GM19395 (cell line): ENCODE results near the gene FRMPD3.
"Not testable (repeated sequence)": the region's sequence is repeated elsewhere in the genome, so short reads cannot be mapped to it uniquely, and the experiment has no call there.

ENCODE experiments used
- ATAC-seq: cut with Tn5 transposase; IDR thresholded peaks from one replicate; pipeline ENCODE4 v1.9.1; 2021; ENCODE audit warnings: mild to moderate bottlenecking, moderate library complexity; ENCODE audit not compliant: unreplicated experiment

Gene FRMPD3

DNA sequence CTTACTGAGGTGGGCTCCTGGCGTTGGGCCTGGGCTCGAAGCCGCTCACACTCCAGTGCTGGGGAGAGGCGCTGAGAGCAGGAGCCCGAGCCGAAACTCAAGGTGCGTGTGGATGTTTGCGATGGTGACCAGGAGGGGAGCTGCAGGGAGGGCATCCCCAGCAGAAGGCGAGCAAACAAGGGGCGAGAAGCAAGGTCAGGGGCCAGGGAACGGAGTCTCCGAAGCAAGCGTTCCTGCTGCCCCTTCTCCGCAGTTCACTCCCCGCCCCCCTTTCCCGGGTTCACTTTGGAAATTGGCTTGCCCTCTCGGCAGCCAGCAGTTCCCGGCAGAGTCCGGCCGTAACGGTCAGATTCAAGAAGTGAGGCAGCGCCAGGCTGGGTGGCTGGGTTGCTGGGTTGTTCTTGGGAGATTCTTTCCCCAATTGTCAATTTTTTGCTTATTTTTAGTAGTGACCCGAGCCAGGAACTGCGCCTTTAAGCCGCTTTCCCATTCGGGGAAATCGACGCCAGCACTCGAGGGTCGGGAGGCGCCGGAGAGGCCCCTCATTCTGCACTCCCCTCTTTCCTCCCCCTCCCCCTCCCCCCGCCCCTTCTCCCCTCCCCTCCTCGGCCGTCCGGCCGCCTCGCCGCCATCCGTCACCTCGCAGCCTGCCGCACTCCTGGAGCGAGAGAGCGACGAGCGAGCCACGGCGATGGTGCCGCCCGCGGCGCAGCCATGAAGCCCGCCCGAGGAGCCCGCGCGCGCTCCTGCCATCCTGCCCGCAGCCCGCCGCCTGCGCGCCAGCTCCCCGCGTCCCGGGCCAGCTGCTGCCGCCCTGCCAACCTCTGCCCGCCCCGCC, at the start of gene FRMPD3:
FRMPD3 (plus strand) TSS at position 655 of the 838 bp plus-strand sequence. CDS start 76,937 bp downstream, outside the sequence.
- no peak for ATAC-seq

DNA sequence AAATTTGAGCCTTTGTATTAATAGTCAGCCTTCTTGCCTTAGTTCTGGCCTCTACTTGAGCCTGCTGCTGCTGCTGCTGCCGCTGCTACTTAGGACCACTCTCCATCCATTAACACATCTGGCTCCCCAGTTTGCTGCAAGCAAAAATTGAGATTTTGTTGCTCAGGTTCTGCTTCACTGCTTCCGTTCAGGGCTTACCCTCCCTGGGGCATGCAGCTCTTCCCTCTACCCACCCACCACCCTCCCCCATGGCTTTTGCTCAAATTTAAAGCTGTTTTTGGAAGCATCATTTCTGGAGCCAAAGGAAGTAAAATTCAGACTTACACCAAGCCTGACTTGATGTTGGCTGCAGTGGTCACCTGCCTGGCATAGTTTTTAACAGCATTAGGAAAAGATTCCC, 28.9 kb upstream of the FRMPD3 start:
- ATAC-seq, result no peak

DNA sequence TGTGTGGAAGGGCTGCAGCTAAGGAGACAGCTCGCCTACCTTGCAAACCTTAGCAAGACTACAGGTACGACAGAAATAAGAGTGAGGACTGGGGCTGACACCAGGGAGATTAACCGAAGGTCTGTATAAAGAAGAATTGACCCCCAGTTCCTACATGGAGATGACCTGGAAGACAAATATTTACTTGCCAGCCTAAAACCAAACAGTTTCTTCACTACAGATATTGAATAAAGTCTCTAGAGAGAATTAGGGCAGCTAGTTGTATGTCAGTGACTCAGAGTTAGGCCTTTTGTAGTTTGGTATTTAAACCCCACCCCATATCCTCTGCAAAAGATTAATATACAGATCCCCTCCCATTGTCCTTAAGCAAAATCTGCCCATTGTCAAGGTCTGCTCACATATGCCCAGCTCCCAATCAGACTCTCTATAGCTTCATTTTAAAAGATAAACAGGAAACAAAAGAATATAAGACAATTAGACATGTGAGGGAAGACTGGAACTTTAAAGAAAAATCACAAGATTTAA, 28.1 kb upstream of the FRMPD3 start:
- ATAC-seq, result no peak

DNA sequence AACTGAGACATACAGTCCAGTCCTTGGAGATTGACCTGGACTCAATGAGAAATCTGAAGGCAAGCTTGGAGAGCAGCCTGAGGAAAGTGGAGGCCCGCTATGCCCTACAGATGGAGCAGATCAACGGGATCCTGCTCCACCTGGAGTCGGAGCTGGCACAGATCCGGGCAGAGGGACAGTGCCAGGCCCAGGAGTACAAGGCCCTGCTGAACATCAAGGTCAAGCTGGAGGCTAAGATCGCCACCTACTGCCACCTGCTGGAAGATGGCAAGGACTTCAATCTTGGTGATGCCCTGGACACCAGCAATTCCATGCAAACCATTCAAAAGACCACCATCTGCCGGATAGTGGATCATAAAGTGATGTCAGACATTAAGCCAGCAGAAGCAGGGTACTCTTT, 20.4 kb upstream of the FRMPD3 start:
- ATAC-seq, result no peak

DNA sequence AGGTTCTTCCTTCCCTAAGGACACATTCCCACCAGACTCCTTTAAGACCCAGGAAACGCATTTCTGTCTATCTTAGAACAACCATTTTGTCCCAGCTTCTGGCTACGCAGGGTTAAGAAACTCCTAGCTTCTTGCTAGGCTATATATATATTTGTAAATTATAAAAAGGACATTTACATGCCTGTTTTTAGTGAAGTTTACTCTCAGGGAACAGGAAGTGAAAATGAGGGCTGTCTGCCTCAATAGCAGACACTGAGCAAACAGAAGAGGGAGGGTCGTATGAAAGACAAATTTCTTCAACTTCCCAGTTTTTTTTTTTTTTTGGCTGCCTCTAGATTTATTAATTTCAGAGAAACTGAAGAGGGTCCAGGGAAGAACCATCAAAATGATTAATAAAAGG, 9.3 kb upstream of the FRMPD3 start:
- no peak for ATAC-seq

DNA sequence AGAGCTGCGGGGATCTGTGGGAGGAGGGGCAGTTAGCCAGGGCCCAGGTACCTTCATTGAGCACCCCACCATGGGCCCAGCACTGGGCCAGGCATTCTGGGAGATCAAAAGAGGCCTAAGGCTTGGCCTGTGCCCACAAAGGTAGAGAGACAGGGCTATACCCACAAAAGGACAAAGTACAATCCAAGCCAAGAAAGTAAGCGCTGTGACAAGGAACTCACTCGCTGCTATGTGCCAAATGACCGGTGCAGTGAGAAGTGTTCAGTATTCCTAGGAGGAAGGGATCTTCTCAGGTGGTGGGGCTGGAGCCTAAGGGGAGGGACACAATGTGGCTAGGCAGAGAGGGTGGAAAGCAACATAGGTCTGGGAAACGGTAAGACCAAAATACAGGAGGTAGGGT, 8.8 kb upstream of the FRMPD3 start:
- no peak for ATAC-seq

DNA sequence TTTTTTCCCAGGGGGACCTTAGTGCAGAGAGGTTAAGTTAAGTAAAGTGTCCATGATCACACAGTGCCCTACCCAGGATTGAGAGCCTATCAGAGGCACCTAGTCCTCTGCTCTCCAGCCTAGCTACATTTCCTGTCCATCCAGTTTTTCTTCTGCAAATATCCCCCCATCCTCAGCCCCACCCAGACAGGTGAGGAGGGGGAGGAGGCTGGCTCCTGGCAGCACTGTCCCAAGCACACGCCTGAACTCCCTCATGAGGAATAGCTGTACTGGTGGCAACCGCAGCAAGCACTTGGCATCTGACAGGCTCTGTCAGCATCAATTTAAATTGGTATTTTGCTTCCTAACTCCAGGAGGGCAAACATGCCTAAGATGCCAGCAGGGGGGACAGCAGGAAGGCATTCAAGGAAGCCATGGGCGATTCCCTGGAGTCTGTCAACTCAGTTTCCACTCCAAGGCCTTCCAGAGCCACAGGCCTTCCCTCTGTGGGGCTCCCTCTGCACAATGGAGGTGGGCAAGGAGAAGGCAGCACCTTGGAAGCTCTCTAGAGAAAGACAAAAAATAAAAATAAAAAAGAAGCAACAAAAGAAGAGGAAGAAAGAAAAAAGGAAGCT, 6.4 kb upstream of the FRMPD3 start:
- ATAC-seq, result no peak

DNA sequence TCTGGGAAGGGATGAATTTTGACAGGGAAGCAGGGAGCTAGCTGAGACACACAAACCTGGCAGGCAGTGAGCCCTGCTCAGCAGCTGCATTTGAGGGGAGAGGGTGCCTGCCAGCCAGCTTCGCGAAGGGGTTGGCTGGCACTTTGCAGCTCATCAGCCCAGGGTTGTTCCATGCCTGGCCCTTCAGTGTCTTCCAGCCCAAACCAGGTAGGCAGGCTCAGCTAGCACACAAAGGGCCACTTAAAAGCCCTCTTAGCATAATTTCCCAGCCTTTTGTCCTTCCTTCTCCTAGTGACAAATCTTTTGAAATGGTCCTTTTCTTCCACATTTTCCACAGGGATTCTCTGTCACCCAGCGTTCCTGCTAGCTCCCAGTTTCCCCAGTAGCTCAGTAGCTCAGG, 4.3 kb upstream of the FRMPD3 start:
- no peak for ATAC-seq

DNA sequence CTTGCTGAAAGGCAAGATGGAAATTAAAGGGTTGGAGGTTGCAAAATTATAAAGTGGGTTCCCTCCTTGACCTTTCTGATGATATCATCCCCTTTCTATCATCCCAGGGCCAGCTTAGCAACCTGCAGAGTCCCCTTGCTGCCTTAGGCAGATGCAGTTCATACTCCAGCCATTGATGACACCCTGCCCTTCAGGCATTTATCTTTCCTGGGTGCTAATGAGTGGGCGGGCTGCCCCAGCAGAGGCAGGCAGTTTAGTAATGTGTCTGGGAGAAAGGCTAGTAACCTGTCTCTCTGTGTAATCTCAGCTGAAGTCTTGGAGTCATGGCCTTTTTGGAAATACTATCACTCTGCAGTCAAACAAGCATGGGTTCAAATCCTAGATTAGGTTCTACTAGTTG, 3.8 kb upstream of the FRMPD3 start:
- no peak for ATAC-seq

DNA sequence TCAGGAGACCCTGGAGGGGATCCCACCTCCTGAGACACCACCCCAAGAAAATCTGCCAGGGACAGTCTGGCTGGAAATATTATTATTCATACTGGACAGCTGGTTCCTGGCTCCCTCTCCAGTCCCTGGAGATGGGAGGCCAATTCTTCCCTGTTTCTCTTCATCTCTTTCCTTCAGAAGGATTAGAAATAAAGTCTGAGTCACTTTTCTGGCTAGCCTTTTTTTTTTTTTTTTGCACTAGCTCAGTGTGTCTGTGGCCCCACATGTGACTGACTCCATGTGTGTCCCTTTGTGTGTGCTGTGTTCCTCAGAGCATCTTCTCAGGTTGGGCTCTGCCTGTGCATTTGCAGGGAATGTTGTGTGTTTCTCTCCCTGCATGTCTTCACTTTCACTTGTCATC, 1.8 kb upstream of the FRMPD3 start:
- ATAC-seq, result no peak

DNA sequence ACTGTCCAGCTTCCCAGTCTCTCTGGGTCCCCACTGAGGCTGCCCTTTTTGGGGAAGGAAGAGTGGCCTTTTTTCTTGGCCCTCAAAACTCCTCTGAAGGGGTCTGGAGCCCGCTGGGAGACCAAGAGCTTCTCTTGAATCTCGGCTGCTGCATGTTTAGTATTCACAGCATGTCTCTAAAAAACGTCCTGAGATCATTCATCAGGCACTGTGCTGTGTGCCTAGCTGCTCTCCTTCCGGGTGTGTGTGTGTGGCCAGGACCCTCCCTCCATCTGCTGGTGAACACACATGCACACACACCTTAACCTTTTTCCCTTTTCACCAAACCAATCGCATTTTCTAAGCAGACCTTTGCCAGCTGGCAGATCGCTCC, 841 bp upstream of the FRMPD3 start:
- ATAC-seq, result no peak

DNA sequence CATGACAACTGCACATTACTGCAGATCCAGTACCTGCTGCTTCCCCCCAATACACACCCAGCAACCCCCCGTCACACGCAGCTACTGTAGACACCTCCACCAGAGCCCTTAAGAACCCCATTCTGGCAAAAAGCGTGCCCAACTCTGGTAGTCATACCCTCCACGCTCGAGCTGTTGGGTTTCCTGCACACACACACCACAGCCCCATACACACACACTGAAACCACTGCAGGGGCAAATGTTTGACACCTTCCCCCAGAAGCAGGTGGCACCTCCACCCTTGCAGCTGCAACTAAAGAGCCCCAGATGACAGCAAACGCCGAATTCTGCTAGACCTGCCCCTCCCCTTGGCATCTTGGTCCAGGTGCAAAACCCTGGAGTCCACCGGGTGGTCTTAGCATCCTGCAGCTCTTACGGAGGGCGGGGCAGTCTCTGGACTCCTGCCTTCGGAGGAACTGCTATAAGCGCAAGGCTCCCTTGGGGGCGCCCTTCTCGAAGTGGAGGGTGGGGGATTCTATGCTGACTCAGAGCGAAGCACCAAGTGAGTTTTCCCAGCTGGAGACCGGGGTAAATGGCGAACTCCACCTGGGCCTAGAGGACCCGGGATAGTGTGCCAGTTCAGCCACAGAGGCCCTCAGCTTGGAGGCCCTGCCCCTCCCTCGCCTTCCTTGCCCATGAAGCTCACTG, 1.5 kb downstream of the FRMPD3 start:
- ATAC-seq, result no peak

DNA sequence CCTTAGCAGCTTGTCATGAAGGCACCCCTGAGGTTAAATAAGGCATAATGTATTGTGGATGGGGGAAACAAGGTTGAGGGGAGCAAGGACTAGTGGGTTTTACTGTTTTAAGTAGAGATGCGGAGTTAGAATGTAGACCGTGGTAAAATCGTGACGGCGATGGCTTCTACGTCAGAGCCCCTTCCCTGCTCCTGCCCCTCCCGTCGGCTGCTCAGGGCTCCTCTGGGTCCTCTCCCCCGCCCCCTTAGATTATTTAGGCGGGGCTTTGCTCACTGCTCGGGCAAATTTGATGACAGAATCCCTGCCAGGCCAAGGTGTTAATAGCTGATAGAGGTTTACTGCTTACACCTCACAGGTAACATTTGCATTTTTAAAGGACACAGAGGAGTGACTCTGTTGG, 2.3 kb downstream of the FRMPD3 start:
- no peak for ATAC-seq

DNA sequence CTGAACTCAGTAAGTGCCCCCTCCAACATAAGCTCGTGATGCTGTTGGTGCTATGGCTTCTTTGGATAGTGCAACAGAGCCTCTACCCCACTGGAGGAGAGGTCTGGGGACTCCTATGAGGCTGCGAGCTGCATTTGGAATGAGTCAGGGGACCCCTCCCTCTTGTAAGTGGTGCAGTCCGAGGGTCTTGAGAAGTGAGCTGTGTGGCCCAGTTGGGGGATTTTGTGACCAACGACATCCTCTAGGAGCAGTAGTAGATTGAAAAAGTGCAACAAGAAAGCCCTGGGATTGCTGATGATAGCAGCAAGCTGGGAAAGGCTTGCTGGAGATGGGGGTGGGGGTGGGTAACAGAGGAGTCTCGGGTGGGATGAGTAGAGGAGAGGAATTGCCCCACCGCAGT, 3.1 kb downstream of the FRMPD3 start:
- ATAC-seq, result no peak

DNA sequence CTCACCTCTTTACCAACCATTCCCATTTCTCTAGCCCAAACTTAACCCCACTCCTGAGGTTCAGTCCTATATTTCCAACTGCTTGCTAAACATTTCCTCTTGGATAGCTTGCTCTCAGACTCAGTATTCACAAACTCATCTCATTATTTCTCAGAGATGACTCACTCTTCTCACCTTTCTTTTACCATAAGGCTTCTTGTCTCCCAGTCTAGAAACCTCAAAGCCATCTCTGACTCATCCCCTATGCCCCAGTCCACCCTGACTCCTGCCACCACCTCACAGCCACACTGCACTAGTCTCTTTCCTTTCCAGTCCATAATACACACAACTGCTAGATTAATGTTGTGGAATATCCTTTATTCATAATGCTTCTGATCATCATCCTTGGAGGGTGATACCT, 4.8 kb downstream of the FRMPD3 start:
- ATAC-seq, result peak; percentile 82

DNA sequence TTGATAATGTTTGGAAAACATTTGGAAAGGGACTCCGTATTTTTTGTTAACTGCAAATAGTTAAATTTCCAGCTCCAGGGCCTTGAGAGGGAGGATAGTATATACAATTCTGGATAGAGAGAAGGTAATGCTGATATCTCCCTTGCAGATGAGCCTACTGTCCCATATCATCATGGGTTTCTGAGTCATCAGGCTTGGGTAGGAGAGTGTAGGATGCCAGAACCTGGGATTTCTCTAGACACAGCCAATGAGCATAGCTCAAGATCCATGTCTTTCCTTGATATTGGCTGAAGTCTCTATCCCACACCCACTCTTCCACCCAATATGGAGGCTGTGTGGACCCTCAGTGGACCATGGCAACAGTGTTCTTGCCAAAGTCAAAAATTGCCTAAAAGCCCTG, 7.8 kb downstream of the FRMPD3 start:
- no peak for ATAC-seq

DNA sequence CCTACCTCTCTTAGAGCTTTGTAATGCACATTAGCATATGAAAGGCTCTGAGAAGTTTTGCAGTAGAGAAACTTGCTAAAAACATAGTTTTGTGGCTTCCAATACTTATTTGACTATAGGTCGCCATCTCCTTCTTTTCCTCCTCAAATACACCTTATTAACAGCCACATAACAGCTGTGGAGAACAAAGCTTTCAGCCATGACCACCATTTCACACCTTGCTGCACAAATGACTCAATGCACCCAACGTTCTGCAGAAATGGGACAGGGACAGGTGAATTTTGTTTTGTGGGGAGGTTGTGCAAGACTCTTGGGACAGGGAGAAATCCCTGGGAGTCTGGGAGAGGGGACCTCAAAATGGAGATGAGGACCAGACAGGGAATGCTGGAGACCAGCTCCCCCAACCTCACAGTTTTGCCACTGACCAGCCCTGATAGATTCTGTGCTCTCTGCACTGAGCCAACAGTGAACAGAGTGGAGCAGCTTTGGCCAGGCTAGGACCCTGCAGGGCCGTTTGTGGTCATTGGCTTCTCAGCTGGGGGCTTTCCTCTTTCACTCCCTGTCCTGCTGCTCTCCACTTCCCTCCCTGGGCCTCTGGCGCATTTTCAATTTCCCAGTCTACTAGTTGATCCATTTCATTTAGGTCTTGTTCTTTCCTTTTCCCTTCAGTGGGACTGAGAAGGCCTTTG, 16.6 kb downstream of the FRMPD3 start:
- ATAC-seq, result peak; percentile 92

DNA sequence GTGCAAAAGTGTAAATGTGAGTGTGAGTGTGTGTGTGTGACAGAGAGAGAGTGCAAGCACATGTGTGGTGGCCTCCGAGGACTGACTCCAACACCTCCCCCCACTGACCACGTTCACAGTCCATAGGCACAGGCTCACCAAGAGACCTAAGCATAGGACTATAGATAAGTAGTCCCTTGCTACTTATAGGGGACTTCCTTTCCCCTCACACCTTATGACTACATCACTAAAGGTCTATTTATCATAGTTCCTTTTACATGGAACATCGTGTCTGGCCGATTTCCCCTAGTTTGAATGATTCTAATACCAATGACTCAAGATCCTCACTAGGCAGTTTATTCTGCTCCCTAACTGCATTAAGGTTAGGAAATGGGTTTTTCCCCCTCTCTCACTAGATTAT, 17.8 kb downstream of the FRMPD3 start:
- no peak for ATAC-seq

DNA sequence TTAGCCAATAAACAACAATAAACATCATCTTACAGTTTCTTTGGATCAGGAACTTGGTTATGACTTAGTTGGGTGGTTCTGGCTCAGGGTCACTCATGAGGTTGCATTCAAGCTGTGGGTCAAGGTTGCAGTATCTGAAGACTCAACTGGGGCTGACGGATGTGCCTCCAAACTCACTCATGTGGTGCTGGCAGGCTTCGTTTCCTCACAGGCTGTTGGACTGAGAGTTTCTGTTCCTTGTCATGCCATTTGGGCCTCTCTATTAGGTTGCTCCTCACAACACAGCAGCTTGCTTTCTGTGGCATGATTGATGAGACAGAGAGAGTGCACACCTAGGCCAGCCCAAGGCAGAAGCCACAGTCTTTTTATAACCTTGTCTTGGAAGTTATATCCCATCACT, 20.7 kb downstream of the FRMPD3 start:
- ATAC-seq, result no peak

DNA sequence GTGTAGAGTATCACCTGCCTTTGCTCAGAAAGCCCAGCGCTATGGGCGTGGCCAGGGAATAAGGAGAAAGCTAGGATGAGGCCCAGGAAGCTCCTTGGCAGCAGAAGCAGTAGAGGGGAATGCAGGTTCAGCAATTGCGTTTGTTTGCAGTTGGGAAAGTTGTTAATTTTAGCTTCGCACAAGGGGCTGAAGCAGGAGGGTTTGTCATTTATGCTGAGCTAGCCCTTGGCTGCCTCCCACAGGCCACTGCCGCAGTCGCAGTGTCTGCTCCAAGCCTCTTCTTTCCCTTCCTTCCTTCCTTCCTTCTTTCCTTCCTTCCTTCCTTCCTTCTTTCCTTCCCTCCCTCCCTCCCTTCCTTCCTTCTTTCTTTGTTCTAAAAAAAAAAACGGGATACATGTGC, 21.5 kb downstream of the FRMPD3 start:
- no peak for ATAC-seq

DNA sequence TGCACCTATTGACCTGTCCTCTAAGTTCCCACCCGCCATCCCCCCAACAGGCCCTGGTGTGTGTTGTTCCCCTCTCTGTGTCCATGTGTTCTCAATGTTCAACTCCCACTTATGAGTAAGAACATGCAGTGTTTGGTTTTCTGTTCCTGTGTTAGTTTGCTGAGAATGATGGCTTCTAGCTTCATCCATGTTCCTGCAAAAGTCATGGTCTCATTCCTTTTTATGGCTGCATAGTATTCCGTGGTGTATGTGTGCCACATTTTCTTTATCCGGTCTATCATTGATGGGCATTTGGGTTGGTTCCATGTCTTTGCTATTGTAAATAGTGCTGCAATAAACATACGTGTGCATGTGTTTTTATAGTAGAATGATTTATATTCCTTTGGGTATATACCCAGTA, 22.0 kb downstream of the FRMPD3 start:
- not testable (repeated sequence) for ATAC-seq
